Gastrocnemius medialis (tissue), 4 donors: ENCODE data around the gene FSD2.

Experiments used
- CTCF ChIP-seq, 5 experiments: fragments of 450-650 bp in 3 of 5; fragments of 200-600 bp in 2 of 5; sonication (generic) in 2 of 5; IDR thresholded peaks in 4 of 5; conservative IDR thresholded peaks in 1 of 5; 1 replicate in 4 of 5; 2 replicates in 1 of 5; pipeline ENCODE4 v1.5.1; 2016 to 2019; ENCODE audit warnings: antibody characterized with exemption in 5 of 5, mild to moderate bottlenecking in 3 of 5, moderate library complexity in 3 of 5
- POLR2A ChIP-seq, 2 donors: fragments of 450-650 bp; IDR thresholded peaks; one replicate each; pipeline ENCODE4 v1.6.1; 2017; ENCODE audit warnings: antibody characterized with exemption in 2 of 2, mild to moderate bottlenecking in 2 of 2, moderate library complexity in 2 of 2

- TF ChIP-seq CTCF (IDR thresholded peaks at IDR 0.05 in 4 of 5, conservative IDR thresholded peaks at IDR 0.05 in 1 of 5) (no peak), POLR2A (IDR thresholded peaks at IDR 0.05) (no peak)
Measured at GRCh38 chr15:82788496-82788895, 17.4 kb downstream of the FSD2 start.
